Glutamatergic neuron (in vitro differentiated cells): ENCODE data around the gene EML1. TPM values are rescaled to one million over a fixed set of nuclear protein-coding genes. Genes with fewer than 3 reads are reported as not detected.

Experiments
- DNase-seq: peaks from one replicate; pipeline ENCODE4 v3.0.0; 2022
- H3K27ac Mint-ChIP-seq: one replicate; pipeline ENCODE4 v1.8.0; 2020; ENCODE audit warnings: mild to moderate bottlenecking, mixed read lengths, inconsistent platforms; ENCODE audit not compliant: unreplicated experiment
- H3K27me3 Mint-ChIP-seq: one replicate; pipeline ENCODE4 v1.8.0; 2020; ENCODE audit warnings: mild to moderate bottlenecking, moderate library complexity, mixed read lengths, inconsistent platforms; ENCODE audit not compliant: unreplicated experiment
- H3K36me3 Mint-ChIP-seq: one replicate; pipeline ENCODE4 v1.8.0; 2020; ENCODE audit warnings: mild to moderate bottlenecking, mixed read lengths, inconsistent platforms; ENCODE audit not compliant: unreplicated experiment
- H3K4me1 Mint-ChIP-seq: one replicate; pipeline ENCODE4 v1.8.0; 2020; ENCODE audit warnings: mild to moderate bottlenecking, low read depth, mixed read lengths, inconsistent platforms; ENCODE audit not compliant: unreplicated experiment
- H3K4me3 Mint-ChIP-seq: one replicate; pipeline ENCODE4 v1.8.0; 2020; ENCODE audit warnings: mild to moderate bottlenecking, mixed read lengths, inconsistent platforms; ENCODE audit not compliant: unreplicated experiment
- H3K9me3 Mint-ChIP-seq: one replicate; pipeline ENCODE4 v1.8.0; 2020; ENCODE audit warnings: mild to moderate bottlenecking, moderate library complexity, mixed read lengths, inconsistent platforms; ENCODE audit not compliant: unreplicated experiment
- total RNA-seq: library from RNA; stranded (reverse); fragmentation: NEBNext Ultra II Directional; extraction: Animal tissue kit (Norgen Biotek cat#: 25700); gene quantifications from one replicate; pipeline ENCODE4 v1.2.1, GENCODE V29; 2021; ENCODE audit not compliant: unreplicated experiment
- TF ChIP-seq, protein P1 (sequence below): fragments of 200-600 bp; sonication (generic); IDR thresholded peaks from one replicate; pipeline ENCODE4 v1.5.0; 2021; ENCODE audit not compliant: partially characterized antibody, unreplicated experiment

The EML1 gene
- total RNA-seq, 1 donor from 2014 or later, result 73.6 TPM

DNA sequence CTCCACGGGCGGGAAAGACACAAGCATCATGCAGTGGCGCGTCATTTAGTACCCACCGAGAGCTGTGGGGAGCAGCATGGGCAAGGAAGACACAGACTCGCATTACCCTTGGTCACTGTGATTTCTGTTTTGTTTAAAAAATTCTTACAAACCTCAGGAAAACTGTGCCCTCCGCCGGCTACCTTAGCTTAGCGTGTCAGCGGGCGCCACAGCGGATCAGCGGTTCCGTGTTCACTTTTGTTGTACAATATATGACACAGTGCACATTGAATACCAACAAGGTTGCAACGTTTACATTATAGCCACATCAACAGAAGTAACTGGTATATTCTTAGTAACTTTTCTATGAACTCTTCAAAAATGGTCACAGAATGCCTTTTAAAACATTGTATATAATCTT is 146.9 kb downstream of the EML1 start:
- TF ChIP-seq, protein P1, sequence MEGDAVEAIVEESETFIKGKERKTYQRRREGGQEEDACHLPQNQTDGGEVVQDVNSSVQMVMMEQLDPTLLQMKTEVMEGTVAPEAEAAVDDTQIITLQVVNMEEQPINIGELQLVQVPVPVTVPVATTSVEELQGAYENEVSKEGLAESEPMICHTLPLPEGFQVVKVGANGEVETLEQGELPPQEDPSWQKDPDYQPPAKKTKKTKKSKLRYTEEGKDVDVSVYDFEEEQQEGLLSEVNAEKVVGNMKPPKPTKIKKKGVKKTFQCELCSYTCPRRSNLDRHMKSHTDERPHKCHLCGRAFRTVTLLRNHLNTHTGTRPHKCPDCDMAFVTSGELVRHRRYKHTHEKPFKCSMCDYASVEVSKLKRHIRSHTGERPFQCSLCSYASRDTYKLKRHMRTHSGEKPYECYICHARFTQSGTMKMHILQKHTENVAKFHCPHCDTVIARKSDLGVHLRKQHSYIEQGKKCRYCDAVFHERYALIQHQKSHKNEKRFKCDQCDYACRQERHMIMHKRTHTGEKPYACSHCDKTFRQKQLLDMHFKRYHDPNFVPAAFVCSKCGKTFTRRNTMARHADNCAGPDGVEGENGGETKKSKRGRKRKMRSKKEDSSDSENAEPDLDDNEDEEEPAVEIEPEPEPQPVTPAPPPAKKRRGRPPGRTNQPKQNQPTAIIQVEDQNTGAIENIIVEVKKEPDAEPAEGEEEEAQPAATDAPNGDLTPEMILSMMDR, result no peak
- H3K9me3 Mint-ChIP-seq, result peaks cover 2% of the 10 kb centered on the region
- no peak for DNase-seq
- H3K4me1 Mint-ChIP-seq, result peaks cover 17% of the 10 kb centered on the region
- no peaks in the 10 kb centered on the region for H3K27me3 Mint-ChIP-seq
- no peak overlapping the region for H3K27ac Mint-ChIP-seq
- peaks cover 6% of the 10 kb centered on the region for H3K36me3 Mint-ChIP-seq
- no peak overlapping the region for H3K4me3 Mint-ChIP-seq

DNA sequence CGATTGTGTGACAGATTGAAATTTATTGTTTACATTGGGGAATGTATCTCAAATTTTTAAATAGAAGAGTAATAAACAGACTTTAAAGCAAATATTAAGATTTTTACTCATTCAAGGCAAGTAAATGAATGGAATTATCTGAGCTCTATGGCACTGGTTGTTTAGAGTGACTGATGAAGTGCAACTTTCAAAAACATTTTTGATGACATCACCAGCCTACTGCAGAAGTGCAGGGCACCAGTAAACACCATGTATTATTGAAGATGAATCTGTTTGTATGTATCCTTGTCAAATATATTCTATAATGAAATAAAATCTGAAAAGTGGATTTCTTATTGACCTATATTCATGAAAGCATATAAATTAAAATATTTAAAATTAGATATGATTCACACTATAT is 148.0 kb downstream of the EML1 start:
- peaks cover 2% of the 10 kb centered on the region for H3K9me3 Mint-ChIP-seq
- peaks cover 6% of the 10 kb centered on the region for H3K36me3 Mint-ChIP-seq
- TF ChIP-seq, protein P1, result no peak
- H3K4me1 Mint-ChIP-seq, result peaks cover 17% of the 10 kb centered on the region
- no peak overlapping the region for H3K4me3 Mint-ChIP-seq
- H3K27me3 Mint-ChIP-seq, result peaks cover under 1% of the 10 kb centered on the region
- no peak overlapping the region for H3K27ac Mint-ChIP-seq
- DNase-seq, result no peak

DNA sequence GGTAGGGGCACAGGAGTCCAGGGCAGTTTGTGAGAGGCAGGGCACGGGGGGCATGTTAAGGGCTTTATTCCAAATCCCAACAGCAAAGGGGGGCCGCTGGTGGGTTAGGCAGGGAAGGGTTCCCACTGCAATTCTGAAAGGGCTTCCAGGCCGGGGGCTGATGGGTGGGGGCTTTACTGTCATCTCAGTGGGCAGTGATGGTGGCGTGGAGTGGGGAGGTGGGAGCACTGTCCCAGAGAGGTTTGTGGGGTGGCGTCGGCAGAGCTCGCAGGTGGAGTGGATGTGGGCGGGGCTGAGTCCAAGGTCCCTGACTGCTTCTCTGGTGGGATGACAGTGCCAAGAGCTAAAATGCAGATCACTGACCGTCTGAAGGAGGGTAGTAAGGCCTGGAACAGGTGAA is 150.4 kb downstream of the EML1 start:
- TF ChIP-seq, protein P1, result no peak
- DNase-seq, result no peak
- H3K4me3 Mint-ChIP-seq, result peak overlapping the region; percentile 20
- H3K27ac Mint-ChIP-seq, result peak overlapping the region; percentile 73
- H3K27me3 Mint-ChIP-seq, result peaks cover 2% of the 10 kb centered on the region
- peaks cover 21% of the 10 kb centered on the region for H3K4me1 Mint-ChIP-seq
- peaks cover 6% of the 10 kb centered on the region for H3K36me3 Mint-ChIP-seq
- peaks cover 4% of the 10 kb centered on the region for H3K9me3 Mint-ChIP-seq

DNA sequence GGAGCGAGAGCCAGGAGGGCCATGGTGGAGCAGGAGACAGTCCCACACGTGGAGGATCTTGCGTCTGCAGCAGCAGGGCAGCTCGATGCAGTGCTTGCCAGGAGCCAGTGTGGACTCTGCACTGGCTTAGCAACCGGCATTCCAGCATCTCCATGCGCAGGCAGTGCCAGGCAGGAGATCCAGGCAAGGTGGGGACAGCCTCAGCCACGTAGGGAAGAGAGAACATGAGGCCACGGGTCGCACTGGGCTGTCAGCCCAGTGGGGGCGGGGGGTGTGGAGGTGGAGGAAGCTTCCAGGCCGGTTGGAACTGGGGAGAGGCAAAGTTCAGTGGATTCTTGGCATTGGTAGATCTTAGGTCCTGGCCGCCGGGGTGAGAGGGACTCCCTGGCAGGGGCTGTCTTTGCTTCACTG is 151.0 kb downstream of the EML1 start:
- Mint-ChIP-seq H3K4me3 (no peak overlapping the region), H3K36me3 (peaks cover 6% of the 10 kb centered on the region), H3K9me3 (peaks cover 4% of the 10 kb centered on the region), H3K4me1 (peaks cover 21% of the 10 kb centered on the region), H3K27me3 (peaks cover 2% of the 10 kb centered on the region), H3K27ac (no peak overlapping the region)
- TF ChIP-seq, protein P1, result no peak
- no peak for DNase-seq

DNA sequence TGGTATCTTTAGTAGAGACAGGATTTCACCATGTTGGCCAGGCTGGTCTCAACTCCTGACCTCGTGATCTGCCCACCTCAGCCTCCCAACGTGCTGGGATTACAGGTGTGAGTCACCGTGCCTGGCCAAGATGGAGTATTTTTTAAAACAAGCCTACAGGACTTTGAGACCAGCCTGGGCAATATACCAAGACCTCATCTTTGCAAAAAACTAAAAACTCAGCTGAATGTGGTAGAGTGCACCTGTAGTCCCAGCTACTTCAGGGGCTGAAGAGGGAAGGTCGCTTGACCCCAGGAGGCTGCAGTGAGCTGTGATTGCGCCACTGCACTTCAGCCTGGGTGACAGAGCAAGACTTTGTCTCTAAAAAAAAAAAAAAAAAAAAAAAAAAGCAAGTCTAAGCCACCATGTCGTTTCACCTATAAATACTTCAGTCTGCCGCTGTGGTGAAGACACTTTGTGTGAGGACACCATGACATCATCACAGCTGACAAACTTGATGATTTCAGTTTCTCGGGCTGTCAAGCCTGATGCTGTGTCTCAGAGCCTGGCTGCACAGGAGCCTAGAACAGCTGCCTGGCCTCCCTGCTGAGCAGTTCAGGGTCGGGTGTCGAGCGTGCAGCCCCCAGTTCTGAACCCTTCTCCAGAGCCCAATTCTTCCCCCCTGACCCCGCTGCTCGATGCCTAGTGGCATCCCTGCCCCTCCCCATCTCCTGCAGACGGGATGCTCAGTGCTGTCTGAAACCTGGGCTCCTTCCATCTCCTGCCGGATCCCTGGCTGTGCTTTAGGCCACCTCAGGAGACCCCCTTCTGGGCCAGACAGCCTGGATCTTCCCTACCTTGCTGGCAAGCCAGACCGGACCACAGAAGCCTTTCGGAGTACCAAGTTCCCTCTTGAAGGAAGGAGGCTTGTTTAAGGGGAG is 152.8 kb downstream of the EML1 start:
- no peak for DNase-seq
- TF ChIP-seq, protein P1, result no peak
- H3K27ac Mint-ChIP-seq, result no peak overlapping the region
- peaks cover 2% of the 10 kb centered on the region for H3K27me3 Mint-ChIP-seq
- H3K4me3 Mint-ChIP-seq, result peak overlapping the region; percentile 38
- peaks cover 6% of the 10 kb centered on the region for H3K36me3 Mint-ChIP-seq
- H3K9me3 Mint-ChIP-seq, result peaks cover 4% of the 10 kb centered on the region
- H3K4me1 Mint-ChIP-seq, result peaks cover 21% of the 10 kb centered on the region
